GM19467 (cell line): ENCODE data around the gene DCAF12L2.
"Not testable (repeated sequence)": the region's sequence is repeated elsewhere in the genome, so short reads cannot be mapped to it uniquely, and the experiment has no call there.

Experiments
- ATAC-seq: cut with Tn5 transposase; IDR thresholded peaks from one replicate; pipeline ENCODE4 v1.9.1; 2021; ENCODE audit warnings: mild to moderate bottlenecking, moderate library complexity; ENCODE audit not compliant: unreplicated experiment

DCAF12L2 gene

GRCh38 chrX:126165721-126166461 is at the start of gene DCAF12L2:
Gene DCAF12L2, minus strand, starts transcription at chrX:126166289. Its CDS starts 365 bp downstream, at chrX:126165924.
- ATAC-seq = no peak

- not testable (repeated sequence) for ATAC-seq
Measured at GRCh38 chrX:126190888-126191287, 24.8 kb upstream of the DCAF12L2 start.

- ATAC-seq = no peak
Measured at GRCh38 chrX:126177133-126177840, 11.2 kb upstream of the DCAF12L2 start.

GRCh38 chrX:126170720-126171119 is 4.6 kb upstream of the DCAF12L2 start:
- no peak for ATAC-seq

- ATAC-seq = no peak
Measured at GRCh38 chrX:126167560-126167959, 1.5 kb upstream of the DCAF12L2 start.

GRCh38 chrX:126165401-126165720 is 728 bp downstream of the DCAF12L2 start:
- ATAC-seq = no peak

- no peak for ATAC-seq
Measured at GRCh38 chrX:126164689-126165400, 1.2 kb downstream of the DCAF12L2 start.

GRCh38 chrX:126164226-126164625 is 1.9 kb downstream of the DCAF12L2 start:
- no peak for ATAC-seq

- no peak for ATAC-seq
Measured at GRCh38 chrX:126141014-126141413, 25.1 kb downstream of the DCAF12L2 start.

GRCh38 chrX:126137899-126138298 is 28.2 kb downstream of the DCAF12L2 start:
- ATAC-seq = no peak

GRCh38 chrX:126124721-126125120 is 41.4 kb downstream of the DCAF12L2 start:
- ATAC-seq = no peak
